K562 (cell line): ENCODE measurements around the gene LTB4R2. TPM values are rescaled to one million over a fixed set of nuclear protein-coding genes. Genes with fewer than 3 reads are reported as not detected.

Experiments
- ATAC-seq: fragments of 200-7000 bp; cut with Tn5 transposase; 3 replicates; pipeline ENCODE4 v1.9.1; 2020; ENCODE audit warnings: moderate library complexity
- BruUV-seq: library from RNA; stranded (reverse); fragments of 400-500 nt; replicated peaks from 2 replicates; lab custom pipeline; 2021; lab: Mats Ljungman, UMichigan
- CTCF ChIA-PET: fragments of 300-600 bp; formaldehyde crosslinking; extraction: SDS; loops from one replicate; lab custom pipeline; 2021; ENCODE audit warnings: low intra/inter-chr PET ratio; lab: Yijun Ruan, JAX
- POLR2A ChIA-PET: fragments of 300-600, 350-650 bp; sonication (Branson Sonifier 250); formaldehyde crosslinking; extraction: SDS; loops from one replicate; lab custom pipeline; 2021; ENCODE audit warnings: antibody characterized with exemption, inconsistent platforms; lab: Yijun Ruan, JAX
- DNase-seq, 4 experiments: peaks; one replicate each; pipeline versions ENCODE4 v3.0.0 to v3.0.0-alpha.2; 2011 to 2018; ENCODE audit warnings: low spot score in 3 of 4, mixed read lengths in 3 of 4; ENCODE audit errors: extremely low read depth in 1 of 4
- FAIRE-seq: peaks from 2 replicates; lab custom pipeline; 2011; peaks lifted over from hg19 to GRCh38; lab: Jason Lieb, UNC
- H2AFZ ChIP-seq: 2 replicates; pipeline ENCODE4 v1.6.0; 2011; ENCODE audit warnings: low read depth, low read length, control low read depth, inconsistent platforms
- H3K27ac ChIP-seq: fragments of 200-600 bp; 3 replicates; pipeline ENCODE4 v1.8.0; 2011; ENCODE audit warnings: low read depth, mild to moderate bottlenecking, control low read depth, inconsistent platforms, low read length, moderate library complexity, mixed read lengths; ENCODE audit errors: extremely low read depth
- H3K27me3 ChIP-seq, 2 experiments: fragments of 300-600 bp in 1 of 2; 2 replicates in 1 of 2; 3 replicates in 1 of 2; pipeline versions ENCODE4 v1.6.0 to v1.8.0; 2011; ENCODE audit warnings: inconsistent platforms in 2 of 2, low read length in 2 of 2, mild to moderate bottlenecking in 1 of 2, mixed read lengths in 1 of 2, moderate library complexity in 1 of 2; ENCODE audit not compliant: control insufficient read depth in 2 of 2, insufficient read depth in 2 of 2
- H3K36me3 ChIP-seq: fragments of 300-600 bp; 3 replicates; pipeline ENCODE4 v1.8.0; 2011; ENCODE audit warnings: mild to moderate bottlenecking, low read length, inconsistent platforms; ENCODE audit not compliant: control insufficient read depth, insufficient read depth
- H3K4me1 ChIP-seq, 2 experiments: fragments of 200-600 bp in 1 of 2; replicated peaks in 1 of 2; 2 replicates in 1 of 2; 3 replicates in 1 of 2; pipeline versions ENCODE4 v1.5.1 to v1.8.0; 2011; ENCODE audit warnings: inconsistent platforms in 2 of 2, low read length in 2 of 2, mild to moderate bottlenecking in 1 of 2, mixed read lengths in 1 of 2, moderate library complexity in 1 of 2; ENCODE audit not compliant: control insufficient read depth in 2 of 2, insufficient read depth in 2 of 2
- H3K4me2 ChIP-seq: 2 replicates; pipeline ENCODE4 v1.6.1; 2011; ENCODE audit warnings: low read length, control low read depth, inconsistent platforms, mixed read lengths; ENCODE audit not compliant: insufficient read depth
- H3K4me3 ChIP-seq: fragments of 200-600 bp; sonication (generic), shearing (Covaris generic); 2 replicates; pipeline ENCODE4 v1.5.1; 2016; ENCODE audit warnings: control low read depth, inconsistent platforms
- H3K79me2 ChIP-seq: fragments of 200-600 bp; 3 replicates; pipeline ENCODE4 v1.8.0; 2011; ENCODE audit warnings: low read length, inconsistent platforms; ENCODE audit not compliant: control insufficient read depth, insufficient read depth
- H3K9ac ChIP-seq, 2 experiments: 2 replicates each; pipeline versions ENCODE4 v1.6.0 to v1.6.1; 2011; ENCODE audit warnings: low read depth in 2 of 2, low read length in 2 of 2, control low read depth in 1 of 2, inconsistent platforms in 1 of 2, mild to moderate bottlenecking in 1 of 2, mixed read lengths in 1 of 2; ENCODE audit not compliant: insufficient read depth in 1 of 2
- H3K9me1 ChIP-seq: one replicate; pipeline ENCODE4 v1.6.0; 2011; ENCODE audit warnings: inconsistent platforms, mild to moderate bottlenecking, low read length, moderate library complexity; ENCODE audit not compliant: control insufficient read depth, insufficient read depth
- H3K9me3 ChIP-seq: replicated peaks from 2 replicates; pipeline ENCODE4 v1.5.1; 2011; ENCODE audit warnings: low read depth, low read length, inconsistent platforms; ENCODE audit not compliant: control insufficient read depth, insufficient read depth
- H4K20me1 ChIP-seq: replicated peaks from 2 replicates; pipeline ENCODE4 v1.6.1; 2011; ENCODE audit warnings: low read length, inconsistent platforms, mixed read lengths; ENCODE audit not compliant: control insufficient read depth, insufficient read depth
- DPF2 ChIP-seq: fragments of 450-650 bp; IDR thresholded peaks from 2 replicates; pipeline ENCODE4 v1.6.1; 2016
- ELF1 ChIP-seq: fragments of 200-800 bp; sonication (Bioruptor generic); IDR thresholded peaks from 2 replicates; pipeline ENCODE4 v1.6.1; 2016; ENCODE audit warnings: missing genetic modification characterization, missing compliant biosample characterization
- FOXM1 ChIP-seq, 2 experiments: fragments of 450-650 bp in 1 of 2; sonication (generic) in 1 of 2; formaldehyde crosslinking in 1 of 2; IDR thresholded peaks; 2 replicates each; pipeline versions ENCODE4 v1.6.1 to v1.9.0; 2017 to 2022; ENCODE audit warnings: low read depth in 2 of 2, mild to moderate bottlenecking in 2 of 2, missing genetic modification reagents in 1 of 2, moderate library complexity in 1 of 2
- GATA2 ChIP-seq: sonication (generic); formaldehyde crosslinking; IDR thresholded peaks from 2 replicates; pipeline ENCODE4 v1.4.0; 2020; ENCODE audit warnings: mild to moderate bottlenecking, missing genetic modification reagents
- IRF9 ChIP-seq: fragments of 450-650 bp; IDR thresholded peaks from 2 replicates; pipeline ENCODE4 v1.6.1; 2016; ENCODE audit warnings: missing biosample characterization, missing genetic modification characterization
- KDM1A ChIP-seq, 2 experiments: fragments of 450-650 bp; IDR thresholded peaks; 2 replicates each; pipeline ENCODE4 v1.6.1; 2016; ENCODE audit warnings: mild to moderate bottlenecking in 2 of 2
- NCOA4 ChIP-seq: fragments of 450-650 bp; IDR thresholded peaks from 2 replicates; pipeline ENCODE4 v1.6.1; 2018; ENCODE audit warnings: mild to moderate bottlenecking; ENCODE audit not compliant: partially characterized antibody
- PRPF4 ChIP-seq: fragments of 200-400 bp; formaldehyde crosslinking; IDR thresholded peaks from one replicate; pipeline ENCODE4 v1.6.1; 2017; ENCODE audit warnings: low read length, low read depth, mild to moderate bottlenecking; ENCODE audit not compliant: insufficient read depth, poor library complexity, severe bottlenecking
- SFPQ ChIP-seq: fragments of 200-400 bp; formaldehyde crosslinking; IDR thresholded peaks from 2 replicates; pipeline ENCODE4 v1.6.1; 2017; ENCODE audit warnings: mild to moderate bottlenecking, low read depth, low read length, moderate library complexity
- U2AF2 ChIP-seq: fragments of 200-400 bp; formaldehyde crosslinking; optimal IDR thresholded peaks from 2 replicates; pipeline ENCODE3; 2017; ENCODE audit warnings: low read depth, mild to moderate bottlenecking, low read length
- ZNF24 ChIP-seq: fragments of 450-650 bp; IDR thresholded peaks from 2 replicates; pipeline ENCODE4 v1.6.1; 2016
- ZNF592 ChIP-seq: fragments of 450-650 bp; IDR thresholded peaks from 2 replicates; pipeline ENCODE4 v1.6.1; 2017; ENCODE audit warnings: antibody characterized with exemption, mild to moderate bottlenecking
- WGBS: fragments of 100-300 bp; shearing (Covaris generic); methylation state at CpG from one replicate; pipeline ENCODE4 v1.1.6; 2016; ENCODE audit warnings: low coverage, mixed read lengths; ENCODE audit not compliant: insufficient coverage; ENCODE audit errors: missing lambda C conversion rate; 5-methylcytosine and 5-hydroxymethylcytosine counted together
- in situ Hi-C: fragments of 300-500 bp; cut with MboI; formaldehyde crosslinking; loops from 4 replicates; pipeline ENCODE4 v1.15.0; 2018; ENCODE audit warnings: inconsistent platforms, mixed read lengths
- intact Hi-C: fragments of 100-400 bp; cut with micrococcal nuclease; formaldehyde crosslinking; loops from 2 replicates; pipeline ENCODE4 v1.14.2; 2022
- polyA plus RNA-seq, 8 experiments: library from polyadenylated mRNA; depleted of rRNA in 4 of 8; stranded (reverse) in 5 of 8; unstranded in 3 of 8; fragments of >200 nt; fragmentation: Nextera tagmentation in 2 of 8; fragmentation: Illumina TruSeq in 1 of 8; extraction: Ambion mirVana in 2 of 8; extraction: Trizol in 1 of 8; gene quantifications; 2 replicates each; pipeline versions ENCODE4 v1.2.1 to v1.2.3, GENCODE V29; 2011 to 2014; ENCODE audit warnings: inconsistent platforms in 1 of 8, missing spikeins in 1 of 8
- total RNA-seq, 7 experiments: library from RNA; depleted of rRNA in 6 of 7; stranded (reverse); fragments of >200 nt in 6 of 7; fragmentation: Illumina TruSeq in 2 of 7; extraction: Trizol in 2 of 7; gene quantifications; 2 replicates each; pipeline versions ENCODE4 v1.2.1 to v1.2.3, GENCODE V29; 2011 to 2021; ENCODE audit warnings: low replicate concordance in 1 of 7
- TF ChIP-seq, protein P1 (sequence below), 2 experiments: IDR thresholded peaks; 2 replicates each; pipeline ENCODE4 v1.6.1; 2011; ENCODE audit warnings: borderline replicate concordance in 1 of 2, control low read depth in 1 of 2, low read depth in 1 of 2, low read length in 1 of 2, mild to moderate bottlenecking in 1 of 2, mixed read lengths in 1 of 2, moderate library complexity in 1 of 2; ENCODE audit not compliant: insufficient read depth in 1 of 2, insufficient read length in 1 of 2, poor library complexity in 1 of 2, severe bottlenecking in 1 of 2; ENCODE audit errors: extremely low read depth in 1 of 2

LTB4R2 gene
- total and polyA plus RNA-seq, 9 of the 15 experiments (the other 6 are each of a cell fraction or from before 2014, with no cell fraction given) = 0.03 to 11.6 (median 2.8) TPM; not detected in 1

DNA sequence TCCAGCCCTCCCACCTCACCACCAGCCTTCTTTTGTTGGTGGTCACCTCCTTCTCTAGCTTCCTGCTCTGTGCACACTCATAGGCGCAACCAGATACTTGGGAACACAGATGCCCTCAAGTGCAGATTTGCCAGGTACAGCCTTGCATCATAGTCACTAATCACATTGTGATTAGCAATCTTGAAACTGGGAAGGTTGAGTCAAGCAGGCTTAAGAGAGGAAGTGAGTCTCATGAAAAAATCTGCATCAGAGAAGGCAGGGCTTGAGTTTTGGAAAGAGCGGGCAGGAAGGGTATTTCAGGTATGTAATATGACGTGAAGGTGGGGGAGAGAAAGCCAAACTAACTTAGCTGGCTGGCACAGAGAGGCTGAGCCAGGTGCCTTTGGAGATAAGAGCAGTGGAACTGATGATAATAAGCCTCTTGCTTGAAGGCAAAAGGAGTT is 35.8 kb upstream of the LTB4R2 start:
- FAIRE-seq (peak; percentile 46), DNase-seq (peak in 2 of 4 experiments; percentile 48 to 71), ATAC-seq (no peak)
- intact Hi-C loops (no loop called here), in situ Hi-C loops (no loop called here)
- Histone ChIP-seq H4K20me1 (no peaks in the 10 kb centered on the region; the same call in 1 of the 2 replicates), H3K9ac (no peak overlapping the region; a peak in 1 of 4 replicates), H3K27me3 (no peaks in the 10 kb centered on the region), H2AFZ (0 out of 2 replicates have a peak overlapping the region, but pooled peaks have one; percentile 19), H3K9me3 (no peaks in the 10 kb centered on the region), H3K4me3 (no peak overlapping the region), H3K9me1 (peaks cover 2% of the 10 kb centered on the region), H3K79me2 (peaks cover 9% of the 10 kb centered on the region; the same call in 1 of the 3 replicates), H3K36me3 (no peaks in the 10 kb centered on the region; the same call in 2 of the 3 replicates), H3K4me2 (peak overlapping the region; percentile 52), H3K27ac (peak overlapping the region; percentile 45; the same call in 1 of the 3 replicates), H3K4me1 (peaks cover 27 to 29% of the 10 kb centered on the region in 2 experiments; a peak in 4 of 5 replicates)
- WGBS = 18% methylated on average over 3 of the region's 3 CpGs
- ChIA-PET POLR2A (interaction anchor here (0.6 to 1.2 kb wide), 3 partner anchors 11 to 39 kb away, joined by 3 to 4 read pairs (median 3); partner anchors contain the start of gene TGM1), CTCF (no interaction called here)
- BruUV-seq = no TSS peak
- TF ChIP-seq U2AF2 (no peak), SFPQ (no peak), GATA2 (CRISPR knock-in tag) (no peak), ZNF24 (no peak), FOXM1 (IDR thresholded peaks at IDR 0.05; ENCODE audit: low read depth) (no peak), FOXM1 (CRISPR knock-in tag; IDR thresholded peaks at IDR 0.05; ENCODE audit: low read depth) (no peak), DPF2 (peak; percentile 75), IRF9 (tag) (no peak), NCOA4 (no peak), KDM1A (IDR thresholded peaks at IDR 0.05) (peak in 1 of 2 experiments; percentile 16; a peak in 1 of 4 replicates), ZNF592 (no peak), PRPF4 (no peak), ELF1 (tag) (no peak)
- TF ChIP-seq, protein P1, sequence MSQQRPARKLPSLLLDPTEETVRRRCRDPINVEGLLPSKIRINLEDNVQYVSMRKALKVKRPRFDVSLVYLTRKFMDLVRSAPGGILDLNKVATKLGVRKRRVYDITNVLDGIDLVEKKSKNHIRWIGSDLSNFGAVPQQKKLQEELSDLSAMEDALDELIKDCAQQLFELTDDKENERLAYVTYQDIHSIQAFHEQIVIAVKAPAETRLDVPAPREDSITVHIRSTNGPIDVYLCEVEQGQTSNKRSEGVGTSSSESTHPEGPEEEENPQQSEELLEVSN (IDR thresholded peaks at IDR 0.05; ENCODE audit: borderline replicate concordance in 1 of 2, extremely low read depth in 1 of 2, insufficient read depth in 1 of 2, insufficient read length in 1 of 2, low read depth in 1 of 2, low read length in 1 of 2, poor library complexity in 1 of 2, severe bottlenecking in 1 of 2) = no peak
